Neural cell (in vitro differentiated cells): ENCODE measurements around the gene ATP5PD. TPM values are rescaled to one million over a fixed set of nuclear protein-coding genes. Genes with fewer than 3 reads are reported as not detected.

Experiments used
- H2AFZ ChIP-seq: fragments of 200-600, 300-800 bp; sonication (generic), shearing (Covaris generic); 2 replicates; pipeline ENCODE4 v1.6.0; 2014; ENCODE audit warnings: low read depth, mild to moderate bottlenecking, antibody characterized with exemption, low read length, moderate library complexity
- H3F3A ChIP-seq: fragments of 200-600 bp; shearing (Covaris generic); 2 replicates; pipeline ENCODE4 v1.6.1; 2016; ENCODE audit warnings: mild to moderate bottlenecking, moderate library complexity, mixed read lengths, antibody characterized with exemption, low read length; ENCODE audit not compliant: insufficient read depth, poor library complexity, severe bottlenecking
- H3K27ac ChIP-seq: fragments of 200-600, 300-800 bp; sonication (generic), shearing (Covaris generic); 2 replicates; pipeline ENCODE4 v1.5.1; 2014; ENCODE audit warnings: mild to moderate bottlenecking, low read length, moderate library complexity
- H3K27me3 ChIP-seq: fragments of 300-800, 200-600 bp; sonication (generic), shearing (Covaris generic); 2 replicates; pipeline ENCODE4 v1.6.0; 2014; ENCODE audit warnings: mild to moderate bottlenecking, low read depth, low read length, moderate library complexity; ENCODE audit not compliant: insufficient read depth
- H3K36me3 ChIP-seq: fragments of 300-800, 200-600 bp; sonication (generic), shearing (Covaris generic); 2 replicates; pipeline ENCODE4 v1.5.1; 2014; ENCODE audit warnings: mild to moderate bottlenecking, antibody characterized with exemption, low read length, moderate library complexity; ENCODE audit not compliant: insufficient read depth
- H3K4me2 ChIP-seq: fragments of 300-800, 200-600 bp; sonication (generic), shearing (Covaris generic); 2 replicates; pipeline ENCODE4 v1.6.0; 2014; ENCODE audit warnings: mild to moderate bottlenecking, low read length
- H3K4me3 ChIP-seq: fragments of 300-800, 200-600 bp; sonication (generic), shearing (Covaris generic); 2 replicates; pipeline ENCODE4 v1.5.1; 2014; ENCODE audit warnings: mild to moderate bottlenecking, low read length, moderate library complexity
- H3K79me2 ChIP-seq: fragments of 200-600 bp; shearing (Covaris generic); replicated peaks from 2 replicates; pipeline ENCODE4 v1.6.0; 2014; ENCODE audit warnings: mild to moderate bottlenecking, low read length, moderate library complexity; ENCODE audit not compliant: insufficient read depth
- H3K9ac ChIP-seq: fragments of 300-800, 200-600 bp; sonication (generic), shearing (Covaris generic); 2 replicates; pipeline ENCODE4 v1.6.1; 2016; ENCODE audit warnings: mild to moderate bottlenecking, low read length, mixed read lengths
- H3K9me2 ChIP-seq: fragments of 200-600 bp; shearing (Covaris generic); 2 replicates; pipeline ENCODE4 v1.6.1; 2016; ENCODE audit warnings: mild to moderate bottlenecking, low read length, mixed read lengths; ENCODE audit not compliant: insufficient read depth
- H3K9me3 ChIP-seq: fragments of 200-600, 300-800 bp; sonication (generic), shearing (Covaris generic); 2 replicates; pipeline ENCODE4 v1.6.1; 2016; ENCODE audit warnings: mild to moderate bottlenecking, mixed run types, low read length, moderate library complexity, mixed read lengths
- H4K20me1 ChIP-seq: fragments of 200-600 bp; shearing (Covaris generic); 2 replicates; pipeline ENCODE4 v1.6.1; 2016; ENCODE audit warnings: mild to moderate bottlenecking, mixed run types; ENCODE audit not compliant: insufficient read depth
- CTCF ChIP-seq: fragments of 450-650 bp; IDR thresholded peaks from 2 replicates; pipeline ENCODE4 v1.5.1; 2014; ENCODE audit warnings: antibody characterized with exemption, mild to moderate bottlenecking, moderate library complexity; ENCODE audit not compliant: poor library complexity, severe bottlenecking
- EP300 ChIP-seq: fragments of 450-650 bp; conservative IDR thresholded peaks from 2 replicates; pipeline ENCODE4 v1.6.1; 2014; ENCODE audit warnings: antibody characterized with exemption, mild to moderate bottlenecking, moderate library complexity; ENCODE audit not compliant: poor library complexity, severe bottlenecking
- EZH2 ChIP-seq: fragments of 200-600, 300-800 bp; shearing (Covaris generic), sonication (generic); IDR thresholded peaks from 2 replicates; pipeline ENCODE4 v1.6.1; 2014; ENCODE audit warnings: antibody characterized with exemption, low read length, borderline replicate concordance, mild to moderate bottlenecking; ENCODE audit not compliant: insufficient read depth, poor library complexity, severe bottlenecking
- MXI1 ChIP-seq: fragments of 450-650 bp; conservative IDR thresholded peaks from 2 replicates; pipeline ENCODE4 v1.6.1; 2014; ENCODE audit warnings: antibody characterized with exemption, mild to moderate bottlenecking; ENCODE audit not compliant: poor library complexity, severe bottlenecking
- RAD21 ChIP-seq: fragments of 450-650 bp; conservative IDR thresholded peaks from 2 replicates; pipeline ENCODE4 v1.6.1; 2014; ENCODE audit warnings: antibody characterized with exemption, mild to moderate bottlenecking, moderate library complexity
- SMC3 ChIP-seq: fragments of 450-650 bp; conservative IDR thresholded peaks from 2 replicates; pipeline ENCODE4 v1.6.1; 2014; ENCODE audit warnings: antibody characterized with exemption, mild to moderate bottlenecking, moderate library complexity; ENCODE audit not compliant: poor library complexity
- TAF1 ChIP-seq: IDR thresholded peaks from 2 replicates; pipeline ENCODE4 v1.6.1; 2012; ENCODE audit warnings: low read depth
- polyA plus RNA-seq: library from polyadenylated mRNA; depleted of rRNA; stranded (reverse); fragments of >200 nt; gene quantifications from 2 replicates; pipeline ENCODE4 v1.2.3, GENCODE V29; 2014
- TF ChIP-seq, protein P1 (sequence below): IDR thresholded peaks from 2 replicates; pipeline ENCODE4 v1.6.1; 2012; ENCODE audit warnings: borderline replicate concordance

Gene ATP5PD
- polyA plus RNA-seq, 1 donor from 2014 or later = 517 TPM

DNA sequence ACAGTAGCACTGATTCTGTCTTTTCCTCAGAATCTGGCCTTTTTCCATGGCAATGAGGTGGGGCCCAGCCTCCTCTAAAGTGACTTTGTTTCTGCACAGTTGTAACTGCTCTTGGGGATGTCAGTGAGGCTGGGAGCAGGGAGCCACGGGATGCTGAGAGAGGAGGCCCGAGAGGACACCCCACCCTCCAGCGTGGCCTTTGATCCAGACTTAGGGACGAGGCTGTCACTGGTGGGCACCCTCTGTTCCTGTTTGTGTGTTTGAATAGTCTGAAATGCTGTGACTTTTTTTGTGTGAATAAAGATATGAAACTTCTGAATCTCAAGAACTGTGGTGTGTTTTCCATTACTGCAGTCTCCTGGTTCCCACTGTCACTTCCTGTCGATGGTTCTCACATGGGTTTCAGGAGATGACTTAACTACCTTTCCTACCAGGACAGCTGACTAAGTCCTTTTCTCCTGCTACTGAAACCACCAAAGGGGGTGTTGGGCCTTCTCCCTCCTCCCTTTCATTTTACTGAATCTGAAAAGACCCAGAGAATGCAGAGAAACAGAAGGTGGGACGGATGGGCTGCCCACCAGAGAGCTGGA lies 18.9 kb upstream of the ATP5PD start:
- TF ChIP-seq EP300 (no peak), RAD21 (no peak), EZH2 (no peak), CTCF (no peak), MXI1 (no peak), SMC3 (no peak), TAF1 (no peak)
- TF ChIP-seq, protein P1, sequence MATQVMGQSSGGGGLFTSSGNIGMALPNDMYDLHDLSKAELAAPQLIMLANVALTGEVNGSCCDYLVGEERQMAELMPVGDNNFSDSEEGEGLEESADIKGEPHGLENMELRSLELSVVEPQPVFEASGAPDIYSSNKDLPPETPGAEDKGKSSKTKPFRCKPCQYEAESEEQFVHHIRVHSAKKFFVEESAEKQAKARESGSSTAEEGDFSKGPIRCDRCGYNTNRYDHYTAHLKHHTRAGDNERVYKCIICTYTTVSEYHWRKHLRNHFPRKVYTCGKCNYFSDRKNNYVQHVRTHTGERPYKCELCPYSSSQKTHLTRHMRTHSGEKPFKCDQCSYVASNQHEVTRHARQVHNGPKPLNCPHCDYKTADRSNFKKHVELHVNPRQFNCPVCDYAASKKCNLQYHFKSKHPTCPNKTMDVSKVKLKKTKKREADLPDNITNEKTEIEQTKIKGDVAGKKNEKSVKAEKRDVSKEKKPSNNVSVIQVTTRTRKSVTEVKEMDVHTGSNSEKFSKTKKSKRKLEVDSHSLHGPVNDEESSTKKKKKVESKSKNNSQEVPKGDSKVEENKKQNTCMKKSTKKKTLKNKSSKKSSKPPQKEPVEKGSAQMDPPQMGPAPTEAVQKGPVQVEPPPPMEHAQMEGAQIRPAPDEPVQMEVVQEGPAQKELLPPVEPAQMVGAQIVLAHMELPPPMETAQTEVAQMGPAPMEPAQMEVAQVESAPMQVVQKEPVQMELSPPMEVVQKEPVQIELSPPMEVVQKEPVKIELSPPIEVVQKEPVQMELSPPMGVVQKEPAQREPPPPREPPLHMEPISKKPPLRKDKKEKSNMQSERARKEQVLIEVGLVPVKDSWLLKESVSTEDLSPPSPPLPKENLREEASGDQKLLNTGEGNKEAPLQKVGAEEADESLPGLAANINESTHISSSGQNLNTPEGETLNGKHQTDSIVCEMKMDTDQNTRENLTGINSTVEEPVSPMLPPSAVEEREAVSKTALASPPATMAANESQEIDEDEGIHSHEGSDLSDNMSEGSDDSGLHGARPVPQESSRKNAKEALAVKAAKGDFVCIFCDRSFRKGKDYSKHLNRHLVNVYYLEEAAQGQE = no peak
- Histone ChIP-seq H3K9ac (no peak overlapping the region), H2AFZ (no peak overlapping the region), H4K20me1 (no peaks in the 10 kb centered on the region), H3K4me2 (no peak overlapping the region), H3K9me2 (no peaks in the 10 kb centered on the region), H3K27ac (no peak overlapping the region), H3K36me3 (no peaks in the 10 kb centered on the region), H3K9me3 (no peaks in the 10 kb centered on the region), H3K79me2 (no peaks in the 10 kb centered on the region), H3K4me3 (no peak overlapping the region), H3K27me3 (no peaks in the 10 kb centered on the region), H3F3A (no peaks in the 10 kb centered on the region)

GRCh38 chr17:75064867-75065561 lies 18.2 kb upstream of the ATP5PD start:
- no peaks in the 10 kb centered on the region for H3K36me3 ChIP-seq
- H3K27ac ChIP-seq = no peak overlapping the region
- H3K4me3 ChIP-seq = no peak overlapping the region
- H3K9me2 ChIP-seq = no peaks in the 10 kb centered on the region
- TF ChIP-seq SMC3 = no peak
- no peak for TF ChIP-seq EP300
- no peak for TF ChIP-seq EZH2
- no peak for TF ChIP-seq CTCF
- TF ChIP-seq, protein P1 = no peak
- TF ChIP-seq RAD21 = no peak
- no peaks in the 10 kb centered on the region for H3K79me2 ChIP-seq
- no peak overlapping the region for H3K9ac ChIP-seq
- no peak overlapping the region for H2AFZ ChIP-seq
- H3F3A ChIP-seq = no peaks in the 10 kb centered on the region
- H3K4me2 ChIP-seq = no peak overlapping the region
- H3K27me3 ChIP-seq = no peaks in the 10 kb centered on the region
- no peaks in the 10 kb centered on the region for H4K20me1 ChIP-seq
- H3K9me3 ChIP-seq = no peaks in the 10 kb centered on the region
